Measurements from ENCODE around the gene GRSF1.
"Not testable (repeated sequence)": the region's sequence is repeated elsewhere in the genome, so short reads cannot be mapped to it uniquely, and the experiment has no call there.

Gene GRSF1

GRCh38 chr4:70831293-70831692 is 8.4 kb downstream of the GRSF1 start:
- no peak for DNase-seq

GRCh38 chr4:70830054-70830453 is 9.6 kb downstream of the GRSF1 start:
- no peak for DNase-seq

GRCh38 chr4:70829492-70829891 is 10.2 kb downstream of the GRSF1 start:
- no peak for DNase-seq

- DNase-seq: no peak
These were observed 10.7 kb downstream of the GRSF1 start for GRCh38 chr4:70829015-70829414.

- no peak for DNase-seq
These were observed 20.8 kb downstream of the GRSF1 start for GRCh38 chr4:70818921-70819320.

- no peak for DNase-seq
These were observed 21.4 kb downstream of the GRSF1 start for GRCh38 chr4:70818173-70818855.

GRCh38 chr4:70816894-70817293 is 22.8 kb downstream of the GRSF1 start:
- no peak for DNase-seq

GRCh38 chr4:70815370-70815769 is 24.3 kb downstream of the GRSF1 start:
- no peak for DNase-seq

GRCh38 chr4:70808151-70808550 is 31.5 kb downstream of the GRSF1 start:
- no peak for DNase-seq

- DNase-seq: no peak
These were observed 36.6 kb downstream of the GRSF1 start for GRCh38 chr4:70802928-70803580.

- no peak for DNase-seq
These were observed 38.4 kb downstream of the GRSF1 start for GRCh38 chr4:70801265-70801809.

GRCh38 chr4:70793626-70794025 is 46.1 kb downstream of the GRSF1 start:
- DNase-seq: no peak

- no peak for DNase-seq
These were observed 51.0 kb downstream of the GRSF1 start for GRCh38 chr4:70788733-70789132.

GRCh38 chr4:70787496-70787895 is 52.2 kb downstream of the GRSF1 start:
- no peak for DNase-seq

- DNase-seq: no peak
These were observed 56.6 kb downstream of the GRSF1 start for GRCh38 chr4:70783096-70783495.

- DNase-seq: no peak
These were observed 60.7 kb downstream of the GRSF1 start for GRCh38 chr4:70778888-70779422.

- DNase-seq: no peak
These were observed 66.6 kb downstream of the GRSF1 start for GRCh38 chr4:70772929-70773555.

- DNase-seq: not testable (repeated sequence)
These were observed 70.3 kb downstream of the GRSF1 start for GRCh38 chr4:70769396-70769795.

- no peak for DNase-seq
These were observed 71.3 kb downstream of the GRSF1 start for GRCh38 chr4:70768301-70768948.

All from activated effector memory CD4-positive, alpha-beta T cell treated with Interleukin-2 at 50 U/mL for 16 hours (primary cell).